Neutrophil (primary cell): ENCODE results near the gene UVSSA.

Experiments
- H3K27ac ChIP-seq: fragments of 200-600 bp; sonication (generic); 2 replicates; pipeline ENCODE4 v1.5.1; 2016; ENCODE audit warnings: mild to moderate bottlenecking, moderate library complexity
- H3K27me3 ChIP-seq: fragments of 200-600 bp; sonication (generic); 2 replicates; pipeline ENCODE4 v1.6.0; 2016; ENCODE audit warnings: mild to moderate bottlenecking
- H3K36me3 ChIP-seq: fragments of 200-600 bp; sonication (generic); 2 replicates; pipeline ENCODE4 v1.5.1; 2017
- H3K4me1 ChIP-seq, 2 experiments: fragments of 200-600 bp in 1 of 2; sonication (generic) in 1 of 2; 1 replicate in 1 of 2; 2 replicates in 1 of 2; pipeline versions ENCODE4 v1.5.1 to v1.6.1; 2013 to 2016; ENCODE audit warnings: low read depth in 1 of 2, low read length in 1 of 2, mild to moderate bottlenecking in 1 of 2, moderate library complexity in 1 of 2; ENCODE audit not compliant: control insufficient read depth in 1 of 2, insufficient read depth in 1 of 2
- H3K4me3 ChIP-seq, 2 experiments: fragments of 200-600 bp in 1 of 2; sonication (generic) in 1 of 2; 1 replicate in 1 of 2; 2 replicates in 1 of 2; pipeline ENCODE4 v1.5.1; 2013 to 2016; ENCODE audit warnings: low read depth in 1 of 2, low read length in 1 of 2, mild to moderate bottlenecking in 1 of 2, moderate library complexity in 1 of 2
- H3K9me3 ChIP-seq: fragments of 200-600 bp; sonication (generic); 2 replicates; pipeline ENCODE4 v1.5.1; 2016
- TF ChIP-seq, protein P1 (sequence below): fragments of 200-600 bp; sonication (generic); IDR thresholded peaks from 2 replicates; pipeline ENCODE4 v1.5.1; 2016; ENCODE audit warnings: antibody characterized with exemption

The UVSSA gene

DNA sequence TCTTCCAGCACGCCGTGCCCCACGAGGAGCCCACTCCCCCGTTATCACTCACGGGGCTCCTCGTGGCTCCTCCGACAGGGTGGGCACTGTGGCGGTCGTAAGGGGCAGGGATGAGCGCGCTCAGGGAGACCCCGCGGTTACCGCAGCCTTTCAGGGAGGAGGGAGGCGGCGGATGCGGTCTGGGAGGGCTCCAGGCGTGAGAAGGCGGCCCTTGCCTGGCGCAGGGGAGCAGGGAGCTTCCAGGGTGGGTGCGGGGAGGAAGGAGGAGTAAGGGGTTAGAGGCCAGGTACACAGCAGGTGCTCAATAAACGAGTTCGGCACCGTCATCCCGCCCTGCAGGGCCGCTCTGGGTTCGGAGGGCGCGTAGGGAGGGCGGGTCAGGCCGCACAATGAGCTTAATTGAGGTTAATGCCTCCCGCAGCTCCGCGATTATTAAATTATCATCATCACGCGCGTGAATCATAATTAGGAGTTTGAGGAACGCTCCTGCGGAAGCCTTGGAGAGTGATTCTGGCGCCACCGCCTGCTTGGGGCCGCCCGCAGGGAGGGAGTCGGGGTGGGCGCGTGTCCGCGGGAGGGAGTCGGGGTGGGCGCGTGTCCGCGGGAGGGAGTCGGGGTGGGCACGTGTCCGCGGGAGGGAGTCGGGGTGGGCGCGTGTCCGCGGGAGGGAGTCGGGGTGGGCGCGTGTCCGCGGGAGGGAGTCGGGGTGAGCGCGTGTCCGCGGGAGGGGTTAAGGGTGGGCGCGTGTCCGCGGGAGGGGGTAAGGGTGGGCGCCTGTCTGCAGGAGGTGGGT, 66.9 kb downstream of the UVSSA start:
- Histone ChIP-seq H3K9me3 (no peaks in the 10 kb centered on the region), H3K27me3 (peaks cover 99% of the 10 kb centered on the region), H3K4me1 (no peaks in the 10 kb centered on the region), H3K36me3 (no peaks in the 10 kb centered on the region), H3K27ac (no peak overlapping the region), H3K4me3 (no peak overlapping the region)
- TF ChIP-seq, protein P1, sequence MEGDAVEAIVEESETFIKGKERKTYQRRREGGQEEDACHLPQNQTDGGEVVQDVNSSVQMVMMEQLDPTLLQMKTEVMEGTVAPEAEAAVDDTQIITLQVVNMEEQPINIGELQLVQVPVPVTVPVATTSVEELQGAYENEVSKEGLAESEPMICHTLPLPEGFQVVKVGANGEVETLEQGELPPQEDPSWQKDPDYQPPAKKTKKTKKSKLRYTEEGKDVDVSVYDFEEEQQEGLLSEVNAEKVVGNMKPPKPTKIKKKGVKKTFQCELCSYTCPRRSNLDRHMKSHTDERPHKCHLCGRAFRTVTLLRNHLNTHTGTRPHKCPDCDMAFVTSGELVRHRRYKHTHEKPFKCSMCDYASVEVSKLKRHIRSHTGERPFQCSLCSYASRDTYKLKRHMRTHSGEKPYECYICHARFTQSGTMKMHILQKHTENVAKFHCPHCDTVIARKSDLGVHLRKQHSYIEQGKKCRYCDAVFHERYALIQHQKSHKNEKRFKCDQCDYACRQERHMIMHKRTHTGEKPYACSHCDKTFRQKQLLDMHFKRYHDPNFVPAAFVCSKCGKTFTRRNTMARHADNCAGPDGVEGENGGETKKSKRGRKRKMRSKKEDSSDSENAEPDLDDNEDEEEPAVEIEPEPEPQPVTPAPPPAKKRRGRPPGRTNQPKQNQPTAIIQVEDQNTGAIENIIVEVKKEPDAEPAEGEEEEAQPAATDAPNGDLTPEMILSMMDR, result no peak

DNA sequence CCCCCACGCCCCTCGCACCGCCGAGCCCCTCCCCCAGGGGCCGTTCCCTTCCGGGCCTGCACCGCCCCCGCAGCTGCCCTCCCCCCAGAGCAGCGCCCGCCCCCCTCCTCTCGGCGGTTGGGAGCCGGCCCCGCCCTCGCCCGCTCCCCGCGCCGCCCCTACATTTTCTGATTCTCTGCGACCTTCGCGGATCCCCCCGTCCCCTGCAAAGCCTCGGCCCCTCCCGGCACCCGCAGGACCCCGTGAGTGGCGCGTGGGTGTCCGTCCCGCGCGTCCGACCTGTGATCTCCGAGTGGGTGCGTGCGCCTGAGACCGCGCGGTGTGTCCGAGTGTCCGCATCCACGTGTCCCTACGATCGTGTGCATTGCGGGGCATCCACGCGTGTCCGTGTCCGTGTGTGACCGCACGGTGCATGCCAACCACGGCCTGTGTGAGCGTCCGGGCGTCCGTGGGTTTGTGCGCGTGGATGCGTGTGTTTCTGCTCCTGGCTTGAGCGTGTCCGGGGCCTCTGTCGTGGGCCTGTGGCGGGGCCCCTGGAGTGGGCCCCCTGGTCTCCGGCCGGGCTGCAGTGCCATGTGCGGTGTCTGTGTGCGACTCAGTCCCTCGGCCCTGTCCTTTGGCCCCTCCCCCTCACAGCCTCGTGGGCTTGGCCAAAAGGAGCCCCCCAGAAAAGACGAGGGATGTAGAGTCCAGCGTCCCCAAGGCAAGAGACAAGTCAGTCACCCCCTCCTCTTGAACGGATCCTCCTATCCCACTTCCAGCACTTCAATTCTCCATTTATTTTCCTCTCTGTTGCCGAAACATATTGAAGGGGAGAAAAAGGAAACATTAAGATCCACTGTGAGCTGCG, 68.0 kb downstream of the UVSSA start:
- no peaks in the 10 kb centered on the region for H3K36me3 ChIP-seq
- no peaks in the 10 kb centered on the region for H3K9me3 ChIP-seq
- H3K27me3 ChIP-seq, result peaks cover 92% of the 10 kb centered on the region
- TF ChIP-seq, protein P1, result no peak
- H3K27ac ChIP-seq, result no peak overlapping the region
- no peak overlapping the region for H3K4me3 ChIP-seq
- no peaks in the 10 kb centered on the region for H3K4me1 ChIP-seq

DNA sequence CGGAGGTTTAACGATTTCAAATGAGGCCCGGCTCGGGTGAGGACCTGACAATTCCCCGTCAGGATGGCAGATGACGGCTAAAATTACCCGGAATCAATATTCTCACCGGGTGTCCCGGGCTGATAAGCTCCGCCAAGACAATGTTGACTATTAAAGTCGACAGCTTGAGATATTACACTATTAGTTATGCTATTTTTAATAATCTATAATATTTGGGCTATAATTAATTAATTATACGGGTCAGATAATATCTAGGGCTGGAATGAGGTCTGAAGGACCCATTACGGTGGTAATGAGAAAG, 68.6 kb downstream of the UVSSA start:
- no peak overlapping the region for H3K4me3 ChIP-seq
- TF ChIP-seq, protein P1, result no peak
- H3K27ac ChIP-seq, result no peak overlapping the region
- no peaks in the 10 kb centered on the region for H3K36me3 ChIP-seq
- H3K9me3 ChIP-seq, result no peaks in the 10 kb centered on the region
- peaks cover 86% of the 10 kb centered on the region for H3K27me3 ChIP-seq
- no peaks in the 10 kb centered on the region for H3K4me1 ChIP-seq

DNA sequence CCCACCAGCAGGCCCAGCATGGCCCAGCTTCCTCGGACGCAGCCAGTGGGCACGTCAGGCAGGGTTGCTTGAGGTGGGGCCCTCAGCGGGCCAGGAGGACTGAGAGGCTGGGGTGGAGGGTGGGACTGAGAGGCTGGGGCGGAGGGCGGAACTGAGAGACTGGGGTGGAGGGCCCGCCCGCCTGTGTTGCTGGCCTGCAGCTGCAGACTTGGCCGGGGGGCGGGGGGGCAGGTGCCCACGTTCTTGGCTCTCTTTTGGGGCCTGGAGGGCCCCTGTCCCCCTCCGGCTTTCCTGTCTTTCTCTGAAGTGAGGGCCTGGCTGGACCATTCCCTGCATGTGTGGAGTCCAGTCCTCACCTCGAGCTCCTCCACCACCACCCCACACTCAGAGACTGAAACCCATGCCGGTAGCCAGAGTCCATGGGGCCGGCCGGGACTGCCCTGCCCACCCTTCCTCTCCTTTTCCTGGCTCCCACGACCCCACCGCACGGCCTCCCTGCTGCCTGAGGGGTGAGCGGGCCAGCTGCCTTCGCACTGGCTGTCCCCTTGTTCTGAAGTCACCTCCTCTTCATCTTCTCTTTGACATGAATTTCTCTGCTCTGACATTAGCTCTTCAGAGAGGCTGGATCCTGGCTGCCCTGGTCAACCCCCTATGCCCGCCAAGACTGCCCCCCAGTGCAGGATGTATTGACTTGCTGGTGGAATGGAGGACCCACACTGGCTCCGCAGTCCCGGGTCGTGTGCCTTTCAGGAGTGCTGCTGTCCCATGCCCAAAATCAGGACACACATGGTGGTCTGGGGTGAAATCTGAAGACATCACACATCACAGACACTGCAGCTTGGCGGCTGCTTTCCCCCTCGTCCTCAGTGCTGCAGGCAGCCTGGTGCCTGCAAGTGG, 69.3 kb downstream of the UVSSA start:
- H3K36me3 ChIP-seq, result no peaks in the 10 kb centered on the region
- H3K4me3 ChIP-seq, result no peak overlapping the region
- TF ChIP-seq, protein P1, result no peak
- no peaks in the 10 kb centered on the region for H3K4me1 ChIP-seq
- no peaks in the 10 kb centered on the region for H3K9me3 ChIP-seq
- peaks cover 86% of the 10 kb centered on the region for H3K27me3 ChIP-seq
- no peak overlapping the region for H3K27ac ChIP-seq

DNA sequence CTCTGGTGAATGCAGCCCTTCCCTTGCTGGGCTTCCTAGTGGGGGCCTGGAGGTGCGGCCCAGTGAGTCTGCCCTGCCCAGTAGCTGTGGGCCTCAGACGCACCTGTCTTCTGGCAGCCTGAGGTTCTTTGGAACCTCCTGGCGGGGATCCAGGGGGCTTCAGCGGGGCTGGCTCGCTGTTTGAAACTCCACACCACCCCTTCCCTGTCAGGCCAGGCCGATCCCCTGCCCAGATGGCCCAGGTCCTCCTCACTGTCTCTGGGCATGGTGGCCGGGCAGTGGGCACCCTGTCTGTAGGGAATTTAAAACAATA, 69.9 kb downstream of the UVSSA start:
- H3K27me3 ChIP-seq, result peaks cover 84% of the 10 kb centered on the region
- H3K9me3 ChIP-seq, result no peaks in the 10 kb centered on the region
- H3K27ac ChIP-seq, result no peak overlapping the region
- H3K4me1 ChIP-seq, result no peaks in the 10 kb centered on the region
- no peaks in the 10 kb centered on the region for H3K36me3 ChIP-seq
- no peak overlapping the region for H3K4me3 ChIP-seq
- TF ChIP-seq, protein P1, result no peak
